Smooth muscle cell (in vitro differentiated cells): Measurements from ENCODE around the gene FAM151B. TPM values are rescaled to one million over a fixed set of nuclear protein-coding genes. Genes with fewer than 3 reads are reported as not detected.

Experiments used
- DNase-seq: peaks from one replicate; lab custom pipeline; 2025; ENCODE audit not compliant: unreplicated experiment; lab: John Stamatoyannopoulos, UW
- H2AFZ ChIP-seq: fragments of 200-600 bp; sonication (generic); 2 replicates; pipeline ENCODE4 v1.6.0; 2016; ENCODE audit warnings: antibody characterized with exemption, low read depth, mild to moderate bottlenecking
- H3F3A ChIP-seq: fragments of 200-600 bp; sonication (generic); 2 replicates; pipeline ENCODE4 v1.6.0; 2017; ENCODE audit warnings: antibody characterized with exemption, low read depth
- H3K27ac ChIP-seq: fragments of 200-600 bp; sonication (generic); 2 replicates; pipeline ENCODE4 v1.5.1; 2016; ENCODE audit warnings: low read depth, mild to moderate bottlenecking
- H3K27me3 ChIP-seq: fragments of 200-600 bp; sonication (generic); 2 replicates; pipeline ENCODE4 v1.6.1; 2016; ENCODE audit warnings: low read depth, mild to moderate bottlenecking
- H3K36me3 ChIP-seq: fragments of 200-600 bp; sonication (generic); 2 replicates; pipeline ENCODE4 v1.5.1; 2016; ENCODE audit warnings: low read depth
- H3K4me1 ChIP-seq: fragments of 200-600 bp; sonication (generic); 2 replicates; pipeline ENCODE4 v1.5.1; 2016; ENCODE audit warnings: low read depth
- H3K4me2 ChIP-seq: fragments of 200-600 bp; sonication (generic); 2 replicates; pipeline ENCODE4 v1.6.0; 2016; ENCODE audit warnings: mild to moderate bottlenecking
- H3K4me3 ChIP-seq: fragments of 200-600 bp; sonication (generic); 2 replicates; pipeline ENCODE4 v1.5.1; 2016; ENCODE audit warnings: mild to moderate bottlenecking
- H3K79me2 ChIP-seq: fragments of 200-600 bp; sonication (generic); 2 replicates; pipeline ENCODE4 v1.6.0; 2016; ENCODE audit warnings: low read depth, mild to moderate bottlenecking
- H3K9ac ChIP-seq: fragments of 200-600 bp; sonication (generic); 2 replicates; pipeline ENCODE4 v1.6.0; 2016; ENCODE audit warnings: low read depth
- H3K9me3 ChIP-seq: fragments of 200-600 bp; sonication (generic); replicated peaks from 2 replicates; pipeline ENCODE4 v1.5.1; 2016; ENCODE audit warnings: low read depth
- H4K20me1 ChIP-seq: fragments of 200-600 bp; sonication (generic); 2 replicates; pipeline ENCODE4 v1.6.0; 2016; ENCODE audit warnings: low read depth
- WGBS: methylation state at CpG from one replicate; pipeline ENCODE4 v1.1.7; 2016; ENCODE audit warnings: low lambda C conversion rate; 5-methylcytosine and 5-hydroxymethylcytosine counted together
- polyA plus RNA-seq: library from polyadenylated mRNA; unstranded; fragments of >200 nt; fragmentation: Nextera tagmentation; extraction: Ambion mirVana; gene quantifications from 2 replicates; pipeline ENCODE4 v1.2.1, GENCODE V29; 2016
- total RNA-seq: library from RNA; depleted of rRNA; stranded (reverse); fragments of >200 nt; gene quantifications from 2 replicates; pipeline ENCODE4 v1.2.3, GENCODE V29; 2014
- TF ChIP-seq, protein P1 (sequence below): fragments of 200-600 bp; sonication (generic); IDR thresholded peaks from 2 replicates; pipeline ENCODE4 v1.5.1; 2017; ENCODE audit warnings: borderline replicate concordance, mild to moderate bottlenecking, antibody characterized with exemption; ENCODE audit not compliant: insufficient read depth, poor library complexity, severe bottlenecking

Gene FAM151B
- total and polyA plus RNA-seq, 2 experiments from 2014 or later = 3.7 to 6.2 TPM

- whole genome bisulfite sequencing = 97% methylated on average over 2 of the region's 2 CpGs
Measured at GRCh38 chr5:80495891-80496290, 8.0 kb downstream of the FAM151B start.

DNA sequence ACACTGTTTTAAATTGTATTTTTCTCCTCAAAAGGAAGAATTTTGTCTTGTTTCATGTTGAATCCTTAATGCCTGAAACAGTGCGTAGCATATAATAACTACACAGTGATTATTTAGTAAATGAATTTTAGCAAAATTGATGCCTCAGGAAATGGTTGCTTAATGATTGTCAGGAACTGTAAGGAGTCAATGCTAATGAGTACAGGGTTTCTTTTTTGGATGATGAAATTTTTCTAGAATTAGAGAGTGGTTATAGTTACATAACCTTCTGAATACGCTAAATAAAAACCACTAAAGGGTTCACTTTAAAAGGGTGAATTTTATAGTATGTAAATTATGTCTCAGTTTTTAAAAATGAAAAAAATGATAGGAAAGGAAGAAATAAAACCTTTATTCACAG, 14.9 kb downstream of the FAM151B start:
- Histone ChIP-seq H3K36me3 (no peaks in the 10 kb centered on the region), H3K4me3 (no peak overlapping the region), H3F3A (no peaks in the 10 kb centered on the region), H3K4me2 (no peak overlapping the region), H3K4me1 (no peaks in the 10 kb centered on the region), H3K27me3 (no peaks in the 10 kb centered on the region), H3K79me2 (no peaks in the 10 kb centered on the region), H3K9ac (no peak overlapping the region), H3K9me3 (no peaks in the 10 kb centered on the region), H4K20me1 (no peaks in the 10 kb centered on the region), H2AFZ (no peak overlapping the region), H3K27ac (no peak overlapping the region)
- TF ChIP-seq, protein P1, sequence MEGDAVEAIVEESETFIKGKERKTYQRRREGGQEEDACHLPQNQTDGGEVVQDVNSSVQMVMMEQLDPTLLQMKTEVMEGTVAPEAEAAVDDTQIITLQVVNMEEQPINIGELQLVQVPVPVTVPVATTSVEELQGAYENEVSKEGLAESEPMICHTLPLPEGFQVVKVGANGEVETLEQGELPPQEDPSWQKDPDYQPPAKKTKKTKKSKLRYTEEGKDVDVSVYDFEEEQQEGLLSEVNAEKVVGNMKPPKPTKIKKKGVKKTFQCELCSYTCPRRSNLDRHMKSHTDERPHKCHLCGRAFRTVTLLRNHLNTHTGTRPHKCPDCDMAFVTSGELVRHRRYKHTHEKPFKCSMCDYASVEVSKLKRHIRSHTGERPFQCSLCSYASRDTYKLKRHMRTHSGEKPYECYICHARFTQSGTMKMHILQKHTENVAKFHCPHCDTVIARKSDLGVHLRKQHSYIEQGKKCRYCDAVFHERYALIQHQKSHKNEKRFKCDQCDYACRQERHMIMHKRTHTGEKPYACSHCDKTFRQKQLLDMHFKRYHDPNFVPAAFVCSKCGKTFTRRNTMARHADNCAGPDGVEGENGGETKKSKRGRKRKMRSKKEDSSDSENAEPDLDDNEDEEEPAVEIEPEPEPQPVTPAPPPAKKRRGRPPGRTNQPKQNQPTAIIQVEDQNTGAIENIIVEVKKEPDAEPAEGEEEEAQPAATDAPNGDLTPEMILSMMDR = no peak
- 99% methylated on average over 2 of the region's 2 CpGs for WGBS
- DNase-seq = no peak

More at GRCh38 chr5:80495891-80496290, 8.0 kb downstream of the FAM151B start:
- Histone ChIP-seq H3K36me3 (no peaks in the 10 kb centered on the region), H3K27ac (no peak overlapping the region), H3K4me3 (no peak overlapping the region), H3K79me2 (no peaks in the 10 kb centered on the region), H3K27me3 (no peaks in the 10 kb centered on the region), H3K4me2 (no peak overlapping the region), H3K9ac (no peak overlapping the region), H3K9me3 (no peaks in the 10 kb centered on the region), H2AFZ (no peak overlapping the region), H4K20me1 (no peaks in the 10 kb centered on the region), H3K4me1 (no peaks in the 10 kb centered on the region), H3F3A (no peaks in the 10 kb centered on the region)
- DNase-seq = no peak
- TF ChIP-seq, protein P1 = no peak

GRCh38 chr5:80503641-80504040, 15.7 kb downstream of the FAM151B start:
- H3K9me3 ChIP-seq = no peaks in the 10 kb centered on the region

DNA sequence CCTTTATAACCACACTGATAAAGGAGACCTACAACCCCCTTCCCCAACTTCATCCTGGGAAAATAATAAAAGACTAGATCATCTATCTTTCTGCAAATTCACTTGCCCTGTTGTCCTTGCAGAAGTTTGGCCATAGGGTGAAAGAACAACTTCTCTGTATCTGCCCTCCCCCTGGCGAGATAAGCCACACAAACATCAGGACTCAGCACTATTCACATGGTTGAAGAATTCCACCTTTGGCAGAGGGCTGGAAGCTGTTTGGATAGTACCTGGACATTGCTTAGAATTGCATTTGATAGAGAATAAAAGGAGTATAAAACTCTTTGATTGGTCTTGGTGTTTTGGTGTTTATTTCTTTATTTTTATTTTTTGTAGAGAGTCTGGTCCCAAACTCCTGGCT, 16.9 kb downstream of the FAM151B start:
- Histone ChIP-seq H4K20me1 (no peaks in the 10 kb centered on the region), H3F3A (no peaks in the 10 kb centered on the region), H3K9ac (no peak overlapping the region), H3K79me2 (no peaks in the 10 kb centered on the region), H3K36me3 (no peaks in the 10 kb centered on the region), H3K4me3 (no peak overlapping the region), H3K9me3 (no peaks in the 10 kb centered on the region), H2AFZ (no peak overlapping the region), H3K4me2 (no peak overlapping the region), H3K4me1 (no peaks in the 10 kb centered on the region), H3K27me3 (no peaks in the 10 kb centered on the region), H3K27ac (no peak overlapping the region)
- DNase-seq = no peak
- 95% methylated on average over 1 of the region's 1 CpG for WGBS
- TF ChIP-seq, protein P1 = no peak

More at GRCh38 chr5:80503641-80504040, 15.7 kb downstream of the FAM151B start:
- Histone ChIP-seq H3K79me2 (no peaks in the 10 kb centered on the region), H3K9ac (no peak overlapping the region), H3K4me3 (no peak overlapping the region), H3K27me3 (no peaks in the 10 kb centered on the region), H4K20me1 (no peaks in the 10 kb centered on the region), H3K4me2 (no peak overlapping the region), H2AFZ (no peak overlapping the region), H3K4me1 (no peaks in the 10 kb centered on the region), H3K36me3 (no peaks in the 10 kb centered on the region), H3F3A (no peaks in the 10 kb centered on the region), H3K27ac (no peak overlapping the region)
- TF ChIP-seq, protein P1 = no peak
- 96% methylated on average over 1 of the region's 1 CpG for WGBS
- DNase-seq = no peak
